ENCODE results near the gene HIGD2B. TPM values are rescaled to one million over a fixed set of nuclear protein-coding genes. Genes with fewer than 3 reads are reported as not detected.
"Not testable (repeated sequence)": the region's sequence is repeated elsewhere in the genome, so short reads cannot be mapped to it uniquely, and the experiment has no call there.

The HIGD2B gene
- total and polyA plus RNA-seq, 3 donors from 2014 or later, result 2.2 to 10.2 (median 2.4) TPM

DNA sequence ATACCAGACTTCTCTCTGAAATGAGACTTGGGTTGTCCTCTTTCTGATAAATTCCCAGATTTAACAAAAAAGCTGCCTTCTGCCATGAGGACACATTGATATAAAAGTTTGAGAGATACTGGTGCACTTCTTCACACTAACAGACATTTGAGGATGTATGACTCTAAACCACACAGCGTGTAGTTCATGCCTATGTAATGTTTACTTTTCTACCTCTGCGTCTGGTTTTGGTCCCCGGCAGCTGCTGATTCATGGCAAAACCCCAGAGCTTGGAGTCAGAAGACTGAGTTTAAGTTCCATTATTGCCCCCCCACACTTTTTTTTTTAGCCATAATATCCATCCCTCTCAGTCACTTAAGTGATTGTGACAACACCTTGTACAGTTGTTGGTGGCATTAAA is 30.0 kb downstream of the HIGD2B start:
- intact Hi-C loops (cut with DNase I; ENCODE audit: low total_unique reads); DNase-seq; H3K27me3 ChIP-seq; H3K27ac ChIP-seq; H3K9me3 ChIP-seq; H3K4me3 ChIP-seq; H3K36me3 ChIP-seq (ENCODE audit: low read depth, missing control alignments); H3K4me1 ChIP-seq: not testable (repeated sequence)
- WGBS, 2 donors, result no CpG with 5 or more reads among the region's 3 CpGs

DNA sequence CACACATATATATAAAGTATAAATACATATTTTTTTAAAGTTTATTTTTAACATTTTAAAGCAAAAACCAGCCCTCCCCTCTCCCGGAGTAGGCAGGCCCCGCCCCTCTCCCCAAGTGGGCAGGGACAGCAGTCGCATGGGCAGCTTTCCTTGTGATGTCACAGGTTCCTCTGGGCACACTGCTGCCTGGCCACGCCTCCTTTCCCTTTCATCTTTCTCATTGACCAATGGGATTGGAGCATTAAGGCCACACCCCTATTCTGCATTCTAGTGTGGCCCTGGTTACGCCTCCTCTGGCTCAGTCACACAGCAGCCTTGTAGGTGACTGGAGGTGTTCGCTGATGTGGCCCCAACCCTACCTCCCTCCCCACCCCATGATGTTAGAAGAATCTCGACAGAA is 31.6 kb downstream of the HIGD2B start, which contains the start of gene GOLGA6B:
Gene GOLGA6B (plus strand): TSS at position 301 of the 400 bp plus-strand sequence. CDS start 41 bp downstream, at position 342.
- H3K4me1 ChIP-seq; H3K27ac ChIP-seq; H3K9me3 ChIP-seq; DNase-seq; H3K36me3 ChIP-seq (ENCODE audit: low read depth, missing control alignments); H3K27me3 ChIP-seq; intact Hi-C loops (cut with DNase I; ENCODE audit: low total_unique reads); H3K4me3 ChIP-seq: not testable (repeated sequence)
- WGBS, 2 donors, result no CpG with 5 or more reads among the region's 7 CpGs

DNA sequence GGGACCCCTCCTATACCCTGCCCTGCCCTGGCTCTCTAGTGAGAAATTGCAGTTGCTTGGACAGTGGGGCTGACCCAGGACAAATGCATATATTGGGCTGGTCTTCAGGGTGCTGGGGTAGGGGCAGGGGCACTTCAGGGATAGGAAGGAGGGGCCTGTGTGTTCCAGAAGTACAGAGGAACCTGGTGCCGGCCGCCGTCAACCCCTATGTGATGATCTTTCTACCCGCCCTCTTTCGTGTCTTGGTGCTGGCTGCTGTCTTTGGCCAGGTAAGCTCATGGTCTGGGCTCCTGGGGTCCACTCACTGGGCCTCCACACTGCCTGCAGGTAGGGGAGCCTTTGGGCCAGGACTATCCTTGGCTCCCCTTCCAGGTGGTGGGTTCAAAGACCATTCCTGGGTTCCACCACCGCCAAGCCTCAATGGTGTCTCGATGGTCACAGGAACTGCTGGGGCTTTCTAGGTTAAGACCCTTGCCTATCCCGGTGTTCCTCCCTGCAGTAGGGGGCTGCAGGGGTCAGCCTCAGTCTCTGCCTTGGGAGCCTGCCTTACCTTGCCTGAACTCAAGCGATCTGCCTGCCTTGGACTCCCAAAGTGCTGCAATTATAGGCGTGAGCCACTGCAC is 37.2 kb downstream of the HIGD2B start:
- H3K4me3 ChIP-seq; intact Hi-C loops (cut with DNase I; ENCODE audit: low total_unique reads); H3K4me1 ChIP-seq; H3K27me3 ChIP-seq; DNase-seq; H3K27ac ChIP-seq; H3K9me3 ChIP-seq; H3K36me3 ChIP-seq (ENCODE audit: low read depth, missing control alignments): not testable (repeated sequence)
- WGBS, 2 donors, result 78% methylated on average over 9 of the region's 10 CpGs; no CpG with 5 or more reads in 1 of the 2 donors

DNA sequence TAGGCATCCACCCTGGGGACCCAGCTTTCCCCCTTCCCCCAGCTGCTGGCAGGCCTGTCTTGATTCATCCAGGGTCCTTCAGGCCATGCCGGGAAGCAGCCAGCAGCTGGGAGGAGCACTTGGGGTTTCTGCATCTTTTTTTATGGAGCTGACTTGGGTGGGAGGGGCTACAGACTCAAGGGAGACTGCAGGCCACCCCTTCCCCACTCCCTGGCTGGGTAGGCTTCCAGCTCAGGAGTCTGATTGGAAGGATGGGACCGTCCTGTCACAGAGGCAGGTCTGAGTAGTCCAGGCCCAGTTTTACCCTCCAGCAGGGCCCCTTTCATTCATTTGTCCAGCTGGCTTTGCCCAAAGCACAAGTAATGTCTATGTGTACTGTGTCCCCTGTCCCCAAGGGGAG is 43.7 kb downstream of the HIGD2B start:
- DNase-seq; intact Hi-C loops (cut with DNase I; ENCODE audit: low total_unique reads); H3K4me3 ChIP-seq; H3K4me1 ChIP-seq; H3K36me3 ChIP-seq (ENCODE audit: low read depth, missing control alignments); H3K9me3 ChIP-seq; H3K27ac ChIP-seq; H3K27me3 ChIP-seq: not testable (repeated sequence)
- WGBS, 2 donors, result no CpG with 5 or more reads among the region's 2 CpGs

DNA sequence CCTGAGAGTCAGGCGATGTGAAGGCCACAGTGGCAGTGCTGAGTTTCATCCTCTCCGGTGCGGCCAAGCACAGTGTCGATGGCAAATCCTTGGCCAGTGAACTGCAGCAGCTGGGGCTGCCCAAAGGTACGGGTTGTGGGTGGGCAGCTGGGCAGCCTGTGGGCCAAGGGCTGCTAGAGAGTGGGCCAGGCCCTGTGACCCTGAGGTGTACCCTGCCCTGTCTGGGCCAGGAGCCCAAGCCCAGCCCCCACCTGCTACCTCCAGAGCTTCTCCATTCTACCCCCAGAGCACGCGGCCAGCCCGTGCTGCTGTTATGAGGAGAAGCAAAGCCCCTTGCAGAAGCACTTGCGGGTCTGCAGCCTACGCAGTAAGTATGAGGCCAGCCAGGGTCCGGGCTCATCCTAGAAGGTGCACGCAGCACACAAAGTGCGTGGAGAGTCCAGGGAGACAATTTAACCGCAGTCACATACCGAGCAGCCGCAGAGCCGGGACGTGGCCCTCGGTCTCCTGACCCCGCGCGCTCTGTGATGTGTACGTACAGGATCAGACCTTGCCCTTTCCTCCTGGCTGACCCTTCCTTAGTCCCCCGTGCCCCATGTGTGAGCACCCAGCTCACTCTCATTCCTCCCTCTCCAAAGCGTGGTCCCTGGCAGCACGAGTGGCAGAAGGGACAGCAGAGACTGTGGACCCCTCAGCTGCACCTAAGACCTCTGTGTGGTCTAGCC is 46.1 kb downstream of the HIGD2B start:
- H3K27ac ChIP-seq; H3K4me1 ChIP-seq; DNase-seq; H3K27me3 ChIP-seq; H3K36me3 ChIP-seq (ENCODE audit: low read depth, missing control alignments); H3K4me3 ChIP-seq; intact Hi-C loops (cut with DNase I; ENCODE audit: low total_unique reads); H3K9me3 ChIP-seq: not testable (repeated sequence)
- no CpG with 5 or more reads among the region's 26 CpGs for WGBS, 2 donors

DNA sequence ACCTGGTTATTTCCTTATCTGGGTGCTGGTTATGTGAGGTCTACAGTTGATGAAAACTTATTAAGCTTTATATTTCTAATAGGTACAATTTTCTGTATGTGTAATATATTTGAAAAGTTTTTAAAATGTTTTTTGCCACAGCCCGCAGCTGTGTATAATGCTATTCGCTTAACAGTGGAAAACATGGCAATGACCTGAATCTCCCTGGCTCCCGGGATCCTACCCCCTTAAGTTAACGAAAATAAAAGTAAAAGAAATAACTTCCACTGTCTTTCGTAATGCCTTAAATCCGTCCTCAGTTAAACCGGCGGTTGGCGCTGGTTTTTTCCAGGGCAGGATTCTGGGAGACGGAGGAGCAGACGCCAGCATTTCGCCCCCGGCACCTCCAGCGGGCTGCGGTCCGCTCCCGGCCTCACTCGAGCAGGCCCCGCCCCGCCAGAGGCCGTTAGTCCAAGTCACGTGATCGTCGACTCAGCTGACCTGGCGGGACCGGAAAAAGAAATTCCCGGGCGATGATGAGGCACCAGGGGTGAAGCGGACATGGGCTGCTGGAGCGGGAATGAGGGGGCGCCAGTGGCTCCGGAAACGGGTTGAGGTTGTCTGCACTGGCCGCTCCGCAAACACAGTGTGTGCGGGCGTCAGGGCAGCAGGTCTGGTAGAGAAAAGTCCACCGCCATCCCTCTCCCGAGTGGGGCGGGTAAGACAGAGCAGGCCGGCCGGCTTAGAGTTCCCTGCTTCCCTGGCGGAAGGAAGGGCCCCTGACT is 49.3 kb downstream of the HIGD2B start:
- H3K9me3 ChIP-seq; H3K27ac ChIP-seq; intact Hi-C loops (cut with DNase I; ENCODE audit: low total_unique reads); H3K27me3 ChIP-seq; H3K36me3 ChIP-seq (ENCODE audit: low read depth, missing control alignments); H3K4me1 ChIP-seq: not testable (repeated sequence)
- 0% methylated on average over 8 of the region's 43 CpGs; no CpG with 5 or more reads in 1 of the 2 donors for WGBS, 2 donors
- H3K4me3 ChIP-seq, result peak overlapping the region in 1 of 2 donors; percentile 54
- peak; percentile 91 for DNase-seq

DNA sequence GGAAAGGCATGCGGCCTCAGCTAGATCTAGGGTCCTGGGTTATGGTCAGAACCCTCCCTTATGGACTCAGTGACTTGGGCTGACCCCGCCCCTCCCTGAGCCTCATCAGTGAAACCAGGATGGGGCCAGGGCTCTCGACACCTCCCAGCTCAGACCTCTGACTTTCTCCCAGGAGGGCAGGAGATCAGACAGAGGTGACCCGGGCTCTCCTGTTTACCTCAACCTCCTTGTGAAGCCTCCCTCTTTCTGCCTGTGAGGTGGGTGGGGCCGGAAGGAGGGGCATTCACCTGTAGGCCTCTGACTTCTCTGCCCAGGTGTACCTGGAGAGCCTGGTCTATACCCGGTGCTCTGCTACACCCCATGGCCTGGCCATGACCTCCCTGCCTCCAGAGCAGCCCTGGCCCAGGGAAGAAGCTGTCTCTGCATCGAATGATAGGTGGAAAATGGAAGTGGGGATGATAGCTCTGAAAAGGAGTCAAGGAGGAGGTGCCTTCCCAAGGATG is 56.9 kb downstream of the HIGD2B start:
- H3K27me3 ChIP-seq; H3K4me3 ChIP-seq; DNase-seq; H3K27ac ChIP-seq; H3K4me1 ChIP-seq; intact Hi-C loops (cut with DNase I; ENCODE audit: low total_unique reads); H3K9me3 ChIP-seq; H3K36me3 ChIP-seq (ENCODE audit: low read depth, missing control alignments): not testable (repeated sequence)
- WGBS, 2 donors, result 83 to 100% methylated on average over 1 to 7 of the region's 7 CpGs

DNA sequence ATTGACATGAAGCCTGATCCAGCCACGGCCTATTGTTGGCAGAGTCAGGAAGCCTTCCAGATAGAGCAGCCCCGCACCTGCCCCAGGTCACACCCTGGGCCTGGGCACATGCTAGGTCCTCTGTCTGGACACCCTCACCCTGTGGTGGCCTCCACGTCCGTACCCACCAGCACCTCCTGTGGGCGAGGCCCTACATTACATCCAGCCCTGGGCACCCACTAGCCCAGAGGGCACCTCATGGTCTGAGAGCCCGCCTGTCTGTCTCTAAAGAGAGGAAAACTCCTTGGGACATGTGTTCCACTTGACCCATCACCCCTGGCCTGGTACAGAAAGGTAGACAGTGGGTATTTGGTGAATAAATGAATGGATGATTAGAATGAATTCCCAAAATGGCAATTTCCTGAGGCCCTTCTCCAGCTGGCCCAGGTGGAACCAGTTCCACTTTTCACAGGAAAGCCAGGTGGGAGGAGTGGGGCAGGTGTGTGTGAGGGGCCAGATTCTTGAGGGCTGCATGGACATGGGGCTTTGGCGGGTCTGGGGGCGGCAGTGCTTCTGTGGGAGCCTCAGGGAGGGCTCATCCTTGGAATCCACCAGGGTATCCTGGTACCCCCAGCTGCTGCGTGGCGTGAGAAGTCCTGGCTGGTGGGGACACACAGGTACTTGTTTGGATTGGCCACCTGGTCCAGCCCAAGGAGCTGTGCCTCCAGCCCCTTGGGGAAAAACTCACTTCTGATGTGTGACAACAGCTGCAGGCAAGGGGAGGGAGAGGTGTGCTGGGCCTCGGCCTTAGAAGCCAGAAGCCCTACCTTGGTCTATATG is 57.5 kb downstream of the HIGD2B start:
- H3K9me3 ChIP-seq; H3K36me3 ChIP-seq (ENCODE audit: low read depth, missing control alignments); H3K27me3 ChIP-seq; H3K4me3 ChIP-seq; DNase-seq; H3K27ac ChIP-seq; H3K4me1 ChIP-seq; intact Hi-C loops (cut with DNase I; ENCODE audit: low total_unique reads): not testable (repeated sequence)
- WGBS, 2 donors, result 86 to 90% methylated on average over 7 to 11 of the region's 11 CpGs

DNA sequence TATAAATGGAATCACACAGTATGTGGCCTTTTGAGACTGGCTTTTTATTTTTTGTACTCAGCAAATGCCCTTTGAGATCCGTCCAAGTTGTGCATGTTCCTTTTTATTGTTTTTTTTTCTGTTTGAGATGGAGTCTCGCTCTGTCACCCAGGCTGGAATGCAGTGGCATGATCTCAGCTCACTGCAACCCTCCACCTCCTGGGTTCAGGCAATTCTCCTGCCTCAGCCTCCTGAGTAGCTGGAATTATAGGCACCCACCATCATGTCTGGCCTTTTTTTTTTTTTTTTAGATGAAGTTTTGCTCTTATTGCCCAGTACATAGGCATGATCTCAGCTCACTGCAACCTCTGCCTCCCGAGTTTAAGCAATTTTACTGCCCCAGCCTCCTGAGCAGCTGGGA is 59.8 kb downstream of the HIGD2B start:
- H3K36me3 ChIP-seq (ENCODE audit: low read depth, missing control alignments); intact Hi-C loops (cut with DNase I; ENCODE audit: low total_unique reads): not testable (repeated sequence)
- 67 to 75% methylated on average over 3 of the region's 3 CpGs for WGBS, 2 donors

More for the DNA sequence above, 59.8 kb downstream of the HIGD2B start:
- not testable (repeated sequence) for H3K4me1 ChIP-seq, H3K9me3 ChIP-seq, H3K4me3 ChIP-seq, DNase-seq, H3K27ac ChIP-seq, H3K27me3 ChIP-seq

Data from testis (tissue), 3 donors.